Measurements from ENCODE around the gene AGPAT4. TPM values are rescaled to one million over a fixed set of nuclear protein-coding genes. Genes with fewer than 3 reads are reported as not detected.
"Not testable (repeated sequence)": the region's sequence is repeated elsewhere in the genome, so short reads cannot be mapped to it uniquely, and the experiment has no call there.

Gene AGPAT4, protein sequence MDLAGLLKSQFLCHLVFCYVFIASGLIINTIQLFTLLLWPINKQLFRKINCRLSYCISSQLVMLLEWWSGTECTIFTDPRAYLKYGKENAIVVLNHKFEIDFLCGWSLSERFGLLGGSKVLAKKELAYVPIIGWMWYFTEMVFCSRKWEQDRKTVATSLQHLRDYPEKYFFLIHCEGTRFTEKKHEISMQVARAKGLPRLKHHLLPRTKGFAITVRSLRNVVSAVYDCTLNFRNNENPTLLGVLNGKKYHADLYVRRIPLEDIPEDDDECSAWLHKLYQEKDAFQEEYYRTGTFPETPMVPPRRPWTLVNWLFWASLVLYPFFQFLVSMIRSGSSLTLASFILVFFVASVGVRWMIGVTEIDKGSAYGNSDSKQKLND
- 21.3 TPM for polyA plus RNA-seq (2013, experiment 1 of 2)
- 22.1 TPM for polyA plus RNA-seq (2013, experiment 2 of 2)

DNA sequence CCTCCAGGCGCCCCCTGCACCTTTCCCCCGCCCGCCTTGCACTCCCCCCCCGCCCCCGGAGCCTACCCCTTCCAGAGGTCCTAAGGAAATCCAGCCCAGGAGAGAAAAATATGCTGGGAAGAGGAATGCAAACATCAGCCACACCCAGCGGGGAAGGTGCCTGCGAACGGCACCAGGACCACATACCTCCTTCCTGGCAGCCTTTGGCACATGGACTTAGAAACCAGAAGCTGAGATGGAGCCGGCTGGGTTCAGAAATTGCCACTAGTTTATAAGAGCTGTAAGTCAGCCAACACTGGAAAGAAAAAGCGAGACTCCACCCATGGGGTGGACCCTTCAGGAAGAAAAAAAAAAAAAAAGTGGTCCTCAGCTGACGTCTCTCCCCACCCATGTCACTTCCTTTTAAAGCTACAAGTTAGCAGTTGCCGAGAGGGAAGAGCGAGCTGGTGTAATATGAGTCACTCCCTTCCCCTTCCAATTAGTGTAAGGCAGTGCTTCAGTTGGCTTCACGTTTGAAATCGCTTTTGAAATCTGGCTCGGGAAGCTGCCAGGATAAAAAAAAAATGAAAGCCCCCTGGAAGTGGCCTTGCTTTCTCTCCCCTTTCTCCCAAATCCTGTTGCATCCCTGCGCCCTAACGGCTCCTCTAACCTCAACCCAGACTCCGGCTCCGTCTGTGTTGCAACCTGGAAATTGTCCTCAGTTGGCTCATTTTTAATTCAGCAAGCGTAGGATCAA, at the start of gene AGPAT4:
TSS of gene AGPAT4 (minus strand) at position 310 of the 736 bp plus-strand sequence. CDS start 41,848 bp downstream, outside the sequence.
- peak within 1 kb of the TSS; percentile 96 for H3K27ac ChIP-seq (ENCODE audit: low read depth, low read length, severe bottlenecking)
- H3K36me3 ChIP-seq (ENCODE audit: control insufficient read depth, insufficient read depth, low read length) = peaks cover 20% of the 10 kb centered on the region
- peak within 1 kb of the TSS; percentile 62 for H3K4me3 ChIP-seq (ENCODE audit: extremely low read depth, insufficient read depth, low read length, poor library complexity, severe bottlenecking)
- WGBS, 2 experiments (ENCODE audit: insufficient coverage in 2 of 2) = 1 to 4% methylated on average over 10 to 12 of the region's 21 CpGs
- H3K9me3 ChIP-seq (ENCODE audit: control insufficient read depth, low read length) = no peaks in the 10 kb centered on the region
- H3K4me1 ChIP-seq (ENCODE audit: control insufficient read depth, insufficient read depth, low read length, poor library complexity, severe bottlenecking) = peaks cover 9% of the 10 kb centered on the region

DNA sequence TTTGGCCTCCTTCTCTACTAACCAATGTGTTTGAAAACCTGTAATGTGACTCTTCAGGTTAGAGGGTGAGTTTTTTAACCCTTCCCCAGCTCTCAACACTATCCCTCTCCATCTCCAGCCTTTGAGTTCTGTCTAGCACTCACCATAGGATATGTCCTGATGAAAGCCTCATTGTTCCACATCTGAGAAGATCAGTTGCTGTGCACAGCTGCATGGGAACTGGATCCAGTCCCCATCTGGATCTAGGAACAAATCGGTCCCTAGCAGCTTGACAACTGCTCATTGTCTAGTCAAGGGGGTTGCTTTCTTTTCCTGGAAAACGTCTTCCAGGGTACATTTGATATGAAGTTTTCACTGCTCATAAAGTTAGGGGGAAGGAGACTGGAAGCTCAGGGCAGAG, 45.4 kb upstream of the AGPAT4 start:
- WGBS, 2 experiments (ENCODE audit: insufficient coverage in 2 of 2) = 75 to 81% methylated on average over 2 of the region's 2 CpGs
- H3K9me3 ChIP-seq (ENCODE audit: control insufficient read depth, low read length) = no peaks in the 10 kb centered on the region
- H3K4me3 ChIP-seq (ENCODE audit: extremely low read depth, insufficient read depth, low read length, poor library complexity, severe bottlenecking) = no peak overlapping the region
- no peaks in the 10 kb centered on the region for H3K4me1 ChIP-seq (ENCODE audit: control insufficient read depth, insufficient read depth, low read length, poor library complexity, severe bottlenecking)
- H3K27ac ChIP-seq (ENCODE audit: low read depth, low read length, severe bottlenecking) = no peak overlapping the region
- H3K36me3 ChIP-seq (ENCODE audit: control insufficient read depth, insufficient read depth, low read length) = no peaks in the 10 kb centered on the region

DNA sequence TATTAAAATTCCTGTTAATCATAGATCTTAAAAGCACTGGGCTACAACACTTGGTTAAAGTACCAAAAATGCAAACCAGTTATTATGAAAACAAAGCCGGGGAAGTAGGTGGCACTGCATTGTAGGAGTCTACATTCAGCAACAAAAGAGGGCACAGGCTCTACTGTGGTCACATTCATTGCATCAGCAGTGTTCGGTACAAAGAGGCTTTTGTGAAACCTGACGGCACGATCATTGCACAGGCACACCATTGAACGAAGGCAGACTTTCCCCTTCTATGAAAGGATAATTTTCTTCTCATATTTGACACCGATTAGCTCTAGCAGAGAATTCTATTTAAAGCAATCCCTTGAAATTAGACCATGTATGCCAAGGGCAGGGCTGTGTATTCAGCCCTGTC, 44.6 kb upstream of the AGPAT4 start:
- H3K27ac ChIP-seq (ENCODE audit: low read depth, low read length, severe bottlenecking) = peak overlapping the region; percentile 7

DNA sequence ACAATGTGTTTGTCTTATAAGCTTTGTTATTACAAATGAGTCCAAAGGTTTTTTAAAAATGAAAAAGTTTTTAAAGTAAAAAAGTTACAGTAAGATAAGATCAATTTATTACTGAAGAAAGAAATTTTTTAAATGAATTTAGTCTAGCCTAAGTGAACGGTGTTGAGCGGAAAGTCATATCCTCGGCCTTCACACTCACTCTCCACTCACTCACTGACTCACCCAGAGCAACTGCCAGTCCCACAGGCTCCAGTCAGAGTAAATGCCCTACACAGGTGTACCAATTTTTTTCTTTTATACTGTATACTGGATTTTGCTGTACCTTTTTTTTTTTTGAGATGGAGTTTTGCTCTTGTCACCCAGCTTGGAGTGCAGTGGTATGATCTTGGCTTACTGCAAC, 42.7 kb upstream of the AGPAT4 start:
- no peak overlapping the region for H3K4me3 ChIP-seq (ENCODE audit: extremely low read depth, insufficient read depth, low read length, poor library complexity, severe bottlenecking)
- H3K9me3 ChIP-seq (ENCODE audit: control insufficient read depth, low read length) = no peaks in the 10 kb centered on the region
- no CpG with 5 or more reads among the region's 3 CpGs for WGBS, 2 experiments (ENCODE audit: insufficient coverage in 2 of 2)

More for the DNA sequence above, 44.6 kb upstream of the AGPAT4 start:
- H3K9me3 ChIP-seq (ENCODE audit: control insufficient read depth, low read length) = no peaks in the 10 kb centered on the region
- H3K4me1 ChIP-seq (ENCODE audit: control insufficient read depth, insufficient read depth, low read length, poor library complexity, severe bottlenecking) = no peaks in the 10 kb centered on the region
- no peaks in the 10 kb centered on the region for H3K36me3 ChIP-seq (ENCODE audit: control insufficient read depth, insufficient read depth, low read length)
- no peak overlapping the region for H3K4me3 ChIP-seq (ENCODE audit: extremely low read depth, insufficient read depth, low read length, poor library complexity, severe bottlenecking)
- 76 to 84% methylated on average over 6 of the region's 6 CpGs for WGBS, 2 experiments (ENCODE audit: insufficient coverage in 2 of 2)

DNA sequence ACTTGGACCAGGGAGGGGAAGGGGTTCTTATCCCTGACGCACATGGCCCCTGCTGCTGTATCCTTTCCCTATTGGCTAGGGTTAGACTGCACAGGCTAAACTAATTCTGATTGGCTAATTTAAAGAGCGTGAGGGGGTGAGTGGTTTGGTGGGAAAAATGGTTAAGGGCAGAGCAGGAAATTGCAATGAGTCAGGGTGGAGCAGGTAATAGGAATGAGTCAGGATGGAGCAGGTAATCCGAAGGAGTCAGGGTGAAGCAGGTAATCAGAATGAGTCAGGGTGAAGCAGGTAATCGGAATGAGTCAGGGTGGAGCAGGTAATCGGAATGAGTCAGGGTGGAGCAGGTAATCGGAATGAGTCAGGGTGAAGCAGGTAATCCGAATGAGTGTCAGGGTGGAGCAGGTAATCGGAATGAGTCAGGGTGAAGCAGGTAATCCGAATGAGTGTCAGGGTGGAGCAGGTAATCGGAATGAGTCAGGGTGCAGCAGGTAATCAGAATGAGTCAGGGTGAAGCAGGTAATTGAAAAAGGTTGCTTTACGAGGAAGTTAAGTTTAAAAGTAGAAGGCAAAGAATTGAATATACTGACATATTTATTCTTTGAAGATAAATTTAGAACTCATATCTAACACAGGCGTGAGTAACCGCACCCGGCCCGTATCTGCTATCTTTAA, 41.5 kb upstream of the AGPAT4 start:
- not testable (repeated sequence) for H3K36me3 ChIP-seq (ENCODE audit: control insufficient read depth, insufficient read depth, low read length)

More for the DNA sequence above, 42.7 kb upstream of the AGPAT4 start:
- H3K36me3 ChIP-seq (ENCODE audit: control insufficient read depth, insufficient read depth, low read length) = no peaks in the 10 kb centered on the region
- no peaks in the 10 kb centered on the region for H3K4me1 ChIP-seq (ENCODE audit: control insufficient read depth, insufficient read depth, low read length, poor library complexity, severe bottlenecking)
- H3K27ac ChIP-seq (ENCODE audit: low read depth, low read length, severe bottlenecking) = no peak overlapping the region

DNA sequence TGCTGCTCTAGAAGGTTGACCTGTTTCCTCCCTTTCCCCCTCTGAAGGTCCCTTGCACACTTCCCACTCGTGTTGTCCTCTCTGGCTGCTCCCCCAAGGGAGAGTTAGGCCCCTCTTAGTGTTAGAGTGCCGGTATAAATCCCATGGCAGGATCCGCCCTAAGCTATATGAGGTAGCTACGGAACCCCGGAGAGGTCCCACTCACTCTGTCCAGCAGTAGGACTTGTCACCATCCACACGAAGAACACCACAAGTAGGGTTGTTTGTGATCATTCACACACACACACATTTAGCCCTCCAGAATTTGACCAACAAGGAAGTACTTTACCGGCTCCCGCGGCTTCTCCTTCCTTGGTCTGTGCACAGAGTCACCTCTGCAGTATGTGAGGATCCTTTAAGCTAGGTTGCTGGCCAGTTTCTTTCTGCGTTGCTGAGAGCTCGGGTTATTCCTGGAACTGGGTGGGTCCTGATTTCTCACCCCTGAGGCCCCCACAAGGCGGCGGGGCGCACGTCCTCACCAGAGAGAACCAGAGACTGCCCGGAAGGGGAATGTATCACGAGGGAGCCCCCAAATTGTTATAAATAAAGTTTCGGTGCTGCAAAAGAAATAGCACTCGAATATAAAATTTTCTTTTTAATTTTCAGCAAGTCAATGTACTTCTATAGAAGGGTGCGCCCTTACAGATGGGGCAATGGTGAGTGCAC, 40.8 kb upstream of the AGPAT4 start:
- not testable (repeated sequence) for H3K9me3 ChIP-seq (ENCODE audit: control insufficient read depth, low read length); H3K4me1 ChIP-seq (ENCODE audit: control insufficient read depth, insufficient read depth, low read length, poor library complexity, severe bottlenecking); H3K4me3 ChIP-seq (ENCODE audit: extremely low read depth, insufficient read depth, low read length, poor library complexity, severe bottlenecking); H3K27ac ChIP-seq (ENCODE audit: low read depth, low read length, severe bottlenecking); H3K36me3 ChIP-seq (ENCODE audit: control insufficient read depth, insufficient read depth, low read length)
- WGBS, 2 experiments (ENCODE audit: insufficient coverage in 2 of 2) = 91 to 94% methylated on average over 13 to 15 of the region's 20 CpGs

More for the DNA sequence above, 41.5 kb upstream of the AGPAT4 start:
- not testable (repeated sequence) for H3K4me1 ChIP-seq (ENCODE audit: control insufficient read depth, insufficient read depth, low read length, poor library complexity, severe bottlenecking); H3K4me3 ChIP-seq (ENCODE audit: extremely low read depth, insufficient read depth, low read length, poor library complexity, severe bottlenecking); H3K9me3 ChIP-seq (ENCODE audit: control insufficient read depth, low read length); H3K27ac ChIP-seq (ENCODE audit: low read depth, low read length, severe bottlenecking)
- 85 to 94% methylated on average over 9 to 10 of the region's 15 CpGs for WGBS, 2 experiments (ENCODE audit: insufficient coverage in 2 of 2)

DNA sequence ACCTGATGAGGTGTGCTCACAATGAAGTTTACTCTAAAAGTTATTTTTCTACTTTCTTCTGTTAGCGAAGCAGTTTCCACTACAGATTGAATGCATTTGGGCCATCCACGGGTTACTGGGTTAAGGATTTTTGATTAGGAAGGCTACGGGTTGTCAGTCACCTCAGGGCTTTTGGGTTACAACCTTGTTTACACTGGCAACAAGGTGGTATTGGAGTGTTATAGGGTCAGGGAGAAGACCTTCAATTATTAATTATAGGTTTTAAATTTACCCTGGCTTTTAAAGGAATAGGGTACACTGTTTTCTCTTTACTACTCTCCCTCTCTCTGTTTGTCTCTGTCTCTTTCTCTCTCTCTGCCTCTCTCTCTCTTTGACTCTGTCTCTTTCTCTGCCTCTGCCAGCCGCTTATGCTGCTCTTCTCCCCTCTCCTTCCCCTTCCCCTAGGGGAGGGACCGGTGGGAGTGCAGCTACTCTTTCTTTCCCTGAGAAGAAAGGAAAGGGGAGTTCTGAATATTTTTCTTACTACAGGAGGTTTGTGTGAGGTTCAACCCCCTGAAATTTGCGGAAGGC, 40.2 kb upstream of the AGPAT4 start:
- H3K4me3 ChIP-seq (ENCODE audit: extremely low read depth, insufficient read depth, low read length, poor library complexity, severe bottlenecking) = no peak overlapping the region
- H3K27ac ChIP-seq (ENCODE audit: low read depth, low read length, severe bottlenecking) = no peak overlapping the region
- no peaks in the 10 kb centered on the region for H3K36me3 ChIP-seq (ENCODE audit: control insufficient read depth, insufficient read depth, low read length)
- H3K4me1 ChIP-seq (ENCODE audit: control insufficient read depth, insufficient read depth, low read length, poor library complexity, severe bottlenecking) = no peaks in the 10 kb centered on the region
- no peaks in the 10 kb centered on the region for H3K9me3 ChIP-seq (ENCODE audit: control insufficient read depth, low read length)
- 81 to 95% methylated on average over 3 of the region's 6 CpGs for WGBS, 2 experiments (ENCODE audit: insufficient coverage in 2 of 2)

DNA sequence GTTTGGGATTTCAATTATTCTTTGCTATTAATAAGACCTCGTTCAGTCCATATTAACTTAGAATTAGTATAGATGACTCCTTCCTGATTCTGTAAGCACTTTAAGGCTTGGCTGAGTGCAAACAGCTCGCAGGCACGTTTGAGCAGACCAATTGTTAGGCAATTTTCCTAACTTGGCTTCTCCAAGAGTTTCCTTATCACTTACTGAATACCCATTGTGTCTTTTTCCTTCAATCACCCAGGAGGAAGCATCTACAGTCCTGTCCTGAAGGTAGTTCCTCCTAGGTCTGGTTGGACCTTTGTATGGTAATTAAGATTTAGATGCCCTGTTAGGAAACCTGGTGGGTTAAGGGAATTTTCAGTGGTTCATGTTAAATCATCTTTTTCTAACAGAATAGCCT, 39.6 kb upstream of the AGPAT4 start:
- H3K4me1 ChIP-seq (ENCODE audit: control insufficient read depth, insufficient read depth, low read length, poor library complexity, severe bottlenecking); H3K4me3 ChIP-seq (ENCODE audit: extremely low read depth, insufficient read depth, low read length, poor library complexity, severe bottlenecking); H3K36me3 ChIP-seq (ENCODE audit: control insufficient read depth, insufficient read depth, low read length); H3K9me3 ChIP-seq (ENCODE audit: control insufficient read depth, low read length); H3K27ac ChIP-seq (ENCODE audit: low read depth, low read length, severe bottlenecking): not testable (repeated sequence)
- WGBS, 2 experiments (ENCODE audit: insufficient coverage in 2 of 2) = 38 to 50% methylated on average over 2 of the region's 3 CpGs

DNA sequence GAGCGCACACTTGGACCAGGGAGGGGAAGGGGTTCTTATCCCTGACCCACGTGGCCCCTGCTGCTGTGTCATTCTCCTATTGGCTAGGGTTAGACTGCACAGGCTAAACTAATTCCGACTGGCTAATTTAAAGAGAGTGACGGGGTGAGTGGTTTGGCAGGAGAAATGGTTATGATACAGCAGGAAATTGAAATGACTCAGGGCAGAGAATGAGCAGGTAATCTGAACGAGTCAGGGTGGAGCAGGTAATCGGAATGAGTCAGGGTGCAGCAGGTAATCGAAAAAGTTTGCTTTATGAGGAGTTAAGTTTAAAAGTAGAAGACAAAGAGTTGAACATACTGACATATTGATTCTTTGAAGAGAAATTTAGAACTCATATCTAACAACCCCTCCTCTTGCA, 35.9 kb upstream of the AGPAT4 start:
- H3K27ac ChIP-seq (ENCODE audit: low read depth, low read length, severe bottlenecking); H3K9me3 ChIP-seq (ENCODE audit: control insufficient read depth, low read length); H3K4me3 ChIP-seq (ENCODE audit: extremely low read depth, insufficient read depth, low read length, poor library complexity, severe bottlenecking); H3K36me3 ChIP-seq (ENCODE audit: control insufficient read depth, insufficient read depth, low read length); H3K4me1 ChIP-seq (ENCODE audit: control insufficient read depth, insufficient read depth, low read length, poor library complexity, severe bottlenecking): not testable (repeated sequence)
- WGBS, 2 experiments (ENCODE audit: insufficient coverage in 2 of 2) = 90 to 93% methylated on average over 5 to 7 of the region's 7 CpGs

DNA sequence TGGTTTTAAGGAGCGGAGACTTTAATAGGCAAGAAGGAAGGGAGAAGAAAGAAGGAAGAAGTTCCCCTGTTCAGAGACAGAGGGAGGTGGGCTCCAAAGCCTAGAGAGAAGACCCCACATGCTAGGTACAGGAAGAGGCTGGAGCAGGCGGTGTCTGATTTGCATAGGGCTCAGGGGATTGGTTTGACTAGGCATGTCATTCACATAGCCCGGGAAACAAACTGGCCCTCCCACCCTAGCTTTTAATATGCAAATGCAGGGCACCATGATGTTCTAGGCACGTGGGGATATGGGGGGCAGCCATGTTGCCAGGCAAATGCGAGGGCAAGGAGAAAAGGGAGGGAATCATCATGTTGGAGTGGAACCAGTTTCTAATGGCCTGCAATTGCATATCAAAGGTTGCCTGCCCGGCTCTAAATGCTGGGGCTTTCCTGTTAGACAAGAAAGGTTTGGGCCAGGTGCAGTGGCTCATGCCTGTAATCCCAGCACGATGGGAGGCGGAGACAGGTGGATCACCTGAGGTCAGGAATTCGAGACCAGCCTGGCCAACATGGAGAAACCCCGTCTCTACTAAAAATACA, 34.3 kb upstream of the AGPAT4 start:
- Histone ChIP-seq H3K4me1 (ENCODE audit: control insufficient read depth, insufficient read depth, low read length, poor library complexity, severe bottlenecking) (no peaks in the 10 kb centered on the region), H3K4me3 (ENCODE audit: extremely low read depth, insufficient read depth, low read length, poor library complexity, severe bottlenecking) (no peak overlapping the region), H3K27ac (ENCODE audit: low read depth, low read length, severe bottlenecking) (no peak overlapping the region), H3K9me3 (ENCODE audit: control insufficient read depth, low read length) (no peaks in the 10 kb centered on the region), H3K36me3 (ENCODE audit: control insufficient read depth, insufficient read depth, low read length) (no peaks in the 10 kb centered on the region)
- 75 to 77% methylated on average over 8 to 9 of the region's 10 CpGs for WGBS, 2 experiments (ENCODE audit: insufficient coverage in 2 of 2)
